ENCODE measurements around the gene ZDHHC11.

- TF ChIP-seq CTCF (IDR thresholded peaks at IDR 0.05; ENCODE audit: low read depth, low read length) (no peak), EZH2phosphoT487 (IDR thresholded peaks at IDR 0.05; ENCODE audit: low read depth) (no peak)
Measured at GRCh38 chr5:875931-876330, 25.1 kb upstream of the ZDHHC11 start.

Data from OCI-LY3 (cell line).